ENCODE results near the gene RGS10. TPM values are rescaled to one million over a fixed set of nuclear protein-coding genes. Genes with fewer than 3 reads are reported as not detected.

RGS10 gene
- total RNA-seq, 2 donors from 2014 or later, result 4.3 to 7.5 TPM

DNA sequence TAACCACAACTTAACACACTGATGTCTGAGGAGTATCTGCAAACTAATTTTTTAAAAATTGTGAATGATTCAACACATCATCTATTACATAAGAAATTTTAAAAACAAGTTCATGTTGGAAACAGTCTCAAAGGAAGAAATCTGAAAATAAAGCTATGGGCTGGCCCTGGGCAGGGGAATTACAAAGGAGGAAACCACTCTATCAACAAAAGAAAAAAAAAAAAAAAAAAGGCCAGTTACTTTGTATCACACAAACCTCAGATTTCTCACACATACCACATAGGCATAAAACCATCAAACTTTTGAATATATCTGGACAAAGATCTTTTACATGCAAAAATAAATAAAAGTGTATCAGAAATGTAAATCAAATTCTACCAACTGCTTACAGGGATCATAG lies 33.5 kb upstream of the RGS10 start:
- Histone ChIP-seq H3K9me3 (ENCODE audit: control insufficient read depth, low read length) (no peaks in the 10 kb centered on the region), H3K27ac (ENCODE audit: low read depth, low read length) (no peak overlapping the region), H3K9ac (ENCODE audit: extremely low read depth, low read length, poor library complexity, severe bottlenecking) (no peak overlapping the region), H3K27me3 (ENCODE audit: control insufficient read depth, insufficient read depth, low read length, poor library complexity, severe bottlenecking) (no peaks in the 10 kb centered on the region), H3K36me3 (ENCODE audit: control insufficient read depth, insufficient read depth, low read length) (peaks cover 71% of the 10 kb centered on the region), H3K4me3 (ENCODE audit: low read length) (no peak overlapping the region), H3K4me1 (ENCODE audit: control insufficient read depth, insufficient read depth, low read length) (no peaks in the 10 kb centered on the region)
- no peaks in the 10 kb centered on the region for H3K4me1 Mint-ChIP-seq
- H3K36me3 Mint-ChIP-seq (ENCODE audit: low read depth), result peaks cover 61% of the 10 kb centered on the region
- H3K27me3 Mint-ChIP-seq (ENCODE audit: insufficient read depth), result no peaks in the 10 kb centered on the region
- H3K9me3 Mint-ChIP-seq, result no peaks in the 10 kb centered on the region
- no peak overlapping the region for H3K27ac Mint-ChIP-seq
- no peak overlapping the region for H3K4me3 Mint-ChIP-seq
- TF ChIP-seq, protein P1, sequence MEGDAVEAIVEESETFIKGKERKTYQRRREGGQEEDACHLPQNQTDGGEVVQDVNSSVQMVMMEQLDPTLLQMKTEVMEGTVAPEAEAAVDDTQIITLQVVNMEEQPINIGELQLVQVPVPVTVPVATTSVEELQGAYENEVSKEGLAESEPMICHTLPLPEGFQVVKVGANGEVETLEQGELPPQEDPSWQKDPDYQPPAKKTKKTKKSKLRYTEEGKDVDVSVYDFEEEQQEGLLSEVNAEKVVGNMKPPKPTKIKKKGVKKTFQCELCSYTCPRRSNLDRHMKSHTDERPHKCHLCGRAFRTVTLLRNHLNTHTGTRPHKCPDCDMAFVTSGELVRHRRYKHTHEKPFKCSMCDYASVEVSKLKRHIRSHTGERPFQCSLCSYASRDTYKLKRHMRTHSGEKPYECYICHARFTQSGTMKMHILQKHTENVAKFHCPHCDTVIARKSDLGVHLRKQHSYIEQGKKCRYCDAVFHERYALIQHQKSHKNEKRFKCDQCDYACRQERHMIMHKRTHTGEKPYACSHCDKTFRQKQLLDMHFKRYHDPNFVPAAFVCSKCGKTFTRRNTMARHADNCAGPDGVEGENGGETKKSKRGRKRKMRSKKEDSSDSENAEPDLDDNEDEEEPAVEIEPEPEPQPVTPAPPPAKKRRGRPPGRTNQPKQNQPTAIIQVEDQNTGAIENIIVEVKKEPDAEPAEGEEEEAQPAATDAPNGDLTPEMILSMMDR (conservative IDR thresholded peaks at IDR 0.05), result no peak
- DNase-seq, result no peak

- no peak overlapping the region for H3K4me3 ChIP-seq (ENCODE audit: low read length)
- no peak for DNase-seq
- H3K4me1 ChIP-seq (ENCODE audit: control insufficient read depth, insufficient read depth, low read length), result no peaks in the 10 kb centered on the region
- no peaks in the 10 kb centered on the region for H3K9me3 ChIP-seq (ENCODE audit: control insufficient read depth, low read length)
- H3K4me1 Mint-ChIP-seq, result no peaks in the 10 kb centered on the region
- H3K27ac Mint-ChIP-seq, result no peak overlapping the region
- H3K9me3 Mint-ChIP-seq, result no peaks in the 10 kb centered on the region
- H3K9ac ChIP-seq (ENCODE audit: extremely low read depth, low read length, poor library complexity, severe bottlenecking), result no peak overlapping the region
- H3K4me3 Mint-ChIP-seq, result no peak overlapping the region
- peaks cover 66% of the 10 kb centered on the region for H3K36me3 ChIP-seq (ENCODE audit: control insufficient read depth, insufficient read depth, low read length)
- 91 to 95% methylated on average over 4 to 5 of the region's 5 CpGs for WGBS, 2 experiments (ENCODE audit: insufficient coverage in 1 of 2, insufficient read length in 1 of 2)
- no peaks in the 10 kb centered on the region for H3K27me3 Mint-ChIP-seq (ENCODE audit: insufficient read depth)
- peaks cover 61% of the 10 kb centered on the region for H3K36me3 Mint-ChIP-seq (ENCODE audit: low read depth)
- H3K27ac ChIP-seq (ENCODE audit: low read depth, low read length), result no peak overlapping the region
- TF ChIP-seq, protein P1 (conservative IDR thresholded peaks at IDR 0.05), result no peak
- no peaks in the 10 kb centered on the region for H3K27me3 ChIP-seq (ENCODE audit: control insufficient read depth, insufficient read depth, low read length, poor library complexity, severe bottlenecking)
Observed at GRCh38 chr10:119575506-119575905, 33.0 kb upstream of the RGS10 start.

DNA sequence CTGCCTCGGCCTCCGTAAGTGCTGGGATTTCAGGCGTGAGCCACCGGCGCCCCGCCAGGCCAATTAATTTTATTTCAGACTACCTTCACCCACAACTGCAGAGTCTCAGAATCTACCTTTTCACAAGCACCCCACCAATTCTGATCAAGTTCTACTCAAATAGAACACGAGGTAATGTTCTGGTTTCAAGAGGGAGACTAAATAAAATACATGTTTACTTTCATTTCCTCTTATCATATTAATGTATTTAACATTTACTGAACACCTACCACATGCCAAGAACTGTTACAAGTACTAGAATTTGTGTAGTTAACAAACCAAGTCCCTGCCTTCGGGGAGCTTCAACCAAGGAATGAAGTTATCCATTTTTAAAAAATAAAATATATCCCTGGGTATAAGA lies 25.5 kb upstream of the RGS10 start:
- WGBS, 2 experiments (ENCODE audit: insufficient coverage in 1 of 2, insufficient read length in 1 of 2), result 98% methylated on average over 6 to 7 of the region's 8 CpGs
- H3K4me1 ChIP-seq (ENCODE audit: control insufficient read depth, insufficient read depth, low read length), result no peaks in the 10 kb centered on the region
- no peaks in the 10 kb centered on the region for H3K9me3 ChIP-seq (ENCODE audit: control insufficient read depth, low read length)
- H3K27ac Mint-ChIP-seq, result no peak overlapping the region
- H3K27me3 Mint-ChIP-seq (ENCODE audit: insufficient read depth), result no peaks in the 10 kb centered on the region
- H3K9ac ChIP-seq (ENCODE audit: extremely low read depth, low read length, poor library complexity, severe bottlenecking), result no peak overlapping the region
- H3K4me3 Mint-ChIP-seq, result no peak overlapping the region
- H3K4me1 Mint-ChIP-seq, result no peaks in the 10 kb centered on the region
- H3K27ac ChIP-seq (ENCODE audit: low read depth, low read length), result no peak overlapping the region
- TF ChIP-seq, protein P1 (conservative IDR thresholded peaks at IDR 0.05), result no peak
- DNase-seq, result no peak
- H3K27me3 ChIP-seq (ENCODE audit: control insufficient read depth, insufficient read depth, low read length, poor library complexity, severe bottlenecking), result no peaks in the 10 kb centered on the region
- H3K36me3 Mint-ChIP-seq (ENCODE audit: low read depth), result peaks cover 5% of the 10 kb centered on the region
- H3K4me3 ChIP-seq (ENCODE audit: low read length), result no peak overlapping the region
- H3K9me3 Mint-ChIP-seq, result no peaks in the 10 kb centered on the region
- no peaks in the 10 kb centered on the region for H3K36me3 ChIP-seq (ENCODE audit: control insufficient read depth, insufficient read depth, low read length)

Measured in endodermal cell (in vitro differentiated cells).